ENCODE measurements around the gene RAD51B. TPM values are rescaled to one million over a fixed set of nuclear protein-coding genes. Genes with fewer than 3 reads are reported as not detected.

Gene RAD51B
- total RNA-seq, 4 donors from 2014 or later: 19.6 to 39.7 (median 25.4) TPM

DNA sequence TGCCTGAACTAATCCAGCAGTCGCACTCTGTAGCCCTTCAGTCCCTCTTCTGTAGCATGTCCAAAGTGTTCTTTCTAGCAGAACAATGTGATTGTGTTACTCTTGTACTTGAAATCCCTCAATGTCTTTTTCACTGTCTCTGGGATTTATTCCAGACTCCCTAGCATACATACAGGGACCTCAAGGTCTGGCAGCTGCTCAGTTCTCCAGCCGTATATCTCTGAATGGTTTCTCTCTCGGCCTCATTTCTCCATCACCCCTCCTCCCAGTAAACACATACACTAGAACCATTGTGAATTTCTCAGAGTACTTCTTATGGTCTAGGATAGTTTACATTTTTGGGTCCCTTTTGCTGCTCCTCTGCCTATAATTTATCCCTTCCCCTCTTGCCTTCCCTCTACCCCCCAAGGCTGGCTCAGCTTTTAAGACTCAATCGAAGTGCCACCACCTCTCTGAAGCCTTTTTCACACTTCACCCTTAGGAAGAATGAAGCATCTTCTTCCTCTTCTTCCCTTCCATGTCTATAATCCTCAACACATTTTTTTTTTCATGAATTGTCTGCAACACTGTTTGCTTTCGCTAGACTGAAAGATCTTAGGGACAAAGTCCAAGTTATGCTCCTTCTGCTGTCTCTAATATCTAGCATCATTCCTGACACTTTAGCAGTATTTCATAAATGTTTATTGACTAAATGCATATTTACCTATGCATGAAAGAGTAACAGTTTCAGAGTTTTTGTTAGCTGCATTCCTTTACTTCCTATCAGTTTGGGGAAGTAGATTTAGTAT lies 527.2 kb downstream of the RAD51B start:
- H3K27me3 ChIP-seq: no peaks in the 10 kb centered on the region
- H3K4me1 ChIP-seq: no peaks in the 10 kb centered on the region
- H3K27ac ChIP-seq: no peak overlapping the region
- H3K9me3 ChIP-seq: no peaks in the 10 kb centered on the region
- TF ChIP-seq EP300 (IDR thresholded peaks at IDR 0.05) (no peak), POLR2AphosphoS5 (IDR thresholded peaks at IDR 0.05) (no peak), POLR2A (IDR thresholded peaks at IDR 0.05) (no peak)
- TF ChIP-seq, protein P1, sequence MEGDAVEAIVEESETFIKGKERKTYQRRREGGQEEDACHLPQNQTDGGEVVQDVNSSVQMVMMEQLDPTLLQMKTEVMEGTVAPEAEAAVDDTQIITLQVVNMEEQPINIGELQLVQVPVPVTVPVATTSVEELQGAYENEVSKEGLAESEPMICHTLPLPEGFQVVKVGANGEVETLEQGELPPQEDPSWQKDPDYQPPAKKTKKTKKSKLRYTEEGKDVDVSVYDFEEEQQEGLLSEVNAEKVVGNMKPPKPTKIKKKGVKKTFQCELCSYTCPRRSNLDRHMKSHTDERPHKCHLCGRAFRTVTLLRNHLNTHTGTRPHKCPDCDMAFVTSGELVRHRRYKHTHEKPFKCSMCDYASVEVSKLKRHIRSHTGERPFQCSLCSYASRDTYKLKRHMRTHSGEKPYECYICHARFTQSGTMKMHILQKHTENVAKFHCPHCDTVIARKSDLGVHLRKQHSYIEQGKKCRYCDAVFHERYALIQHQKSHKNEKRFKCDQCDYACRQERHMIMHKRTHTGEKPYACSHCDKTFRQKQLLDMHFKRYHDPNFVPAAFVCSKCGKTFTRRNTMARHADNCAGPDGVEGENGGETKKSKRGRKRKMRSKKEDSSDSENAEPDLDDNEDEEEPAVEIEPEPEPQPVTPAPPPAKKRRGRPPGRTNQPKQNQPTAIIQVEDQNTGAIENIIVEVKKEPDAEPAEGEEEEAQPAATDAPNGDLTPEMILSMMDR (IDR thresholded peaks at IDR 0.05): no peak
- WGBS: 84% methylated on average over 5 of the region's 5 CpGs
- no peaks in the 10 kb centered on the region for H3K36me3 ChIP-seq
- no peak overlapping the region for H3K4me3 ChIP-seq
- DNase-seq (ENCODE audit: low spot score in 2 of 2): no peak

DNA sequence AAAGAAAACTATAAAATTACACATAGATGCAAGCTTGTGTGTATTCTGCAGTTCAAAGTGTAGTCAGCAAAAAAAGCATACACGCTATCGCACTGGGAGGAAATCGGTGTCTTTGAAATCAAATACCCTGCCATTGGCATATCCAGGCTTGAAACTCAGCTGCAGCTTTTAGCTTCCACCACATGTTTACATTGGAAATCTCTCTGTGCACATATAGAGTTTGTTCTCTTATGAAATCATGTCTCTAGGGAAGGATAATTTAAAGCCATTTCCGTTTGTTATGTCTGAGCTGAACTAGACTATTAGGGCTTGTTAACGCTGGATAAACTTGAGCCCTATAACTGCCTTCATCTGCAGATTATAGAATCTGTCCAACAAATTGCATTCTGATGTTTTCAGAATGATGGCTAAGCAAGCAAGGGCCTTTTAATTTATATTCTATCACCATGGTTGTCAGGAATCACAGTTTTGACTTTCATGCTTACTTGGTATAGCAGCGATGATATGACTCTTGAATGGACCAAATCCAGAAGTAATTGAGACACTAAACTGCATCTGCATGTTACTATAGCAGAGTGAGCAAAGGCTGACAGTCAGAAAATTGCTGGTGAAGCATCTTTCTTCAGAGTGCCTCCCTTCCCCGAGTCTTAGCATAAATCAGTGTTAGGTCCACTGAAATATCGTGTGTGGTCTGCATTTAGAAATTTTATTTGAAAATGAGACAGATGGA lies 530.5 kb downstream of the RAD51B start:
- Histone ChIP-seq H3K27me3 (no peaks in the 10 kb centered on the region), H3K36me3 (no peaks in the 10 kb centered on the region), H3K9me3 (no peaks in the 10 kb centered on the region), H3K4me3 (no peak overlapping the region), H3K4me1 (no peaks in the 10 kb centered on the region), H3K27ac (no peak overlapping the region)
- no peak for DNase-seq (ENCODE audit: low spot score in 2 of 2)
- TF ChIP-seq POLR2A (IDR thresholded peaks at IDR 0.05) (no peak), POLR2AphosphoS5 (IDR thresholded peaks at IDR 0.05) (no peak), EP300 (IDR thresholded peaks at IDR 0.05) (no peak)
- TF ChIP-seq, protein P1 (IDR thresholded peaks at IDR 0.05): no peak
- WGBS: 82% methylated on average over 8 of the region's 8 CpGs

GRCh38 chr14:68355415-68355814 lies 535.8 kb downstream of the RAD51B start:
- Histone ChIP-seq H3K36me3 (no peaks in the 10 kb centered on the region), H3K4me1 (peaks cover 14% of the 10 kb centered on the region), H3K27me3 (no peaks in the 10 kb centered on the region), H3K9me3 (no peaks in the 10 kb centered on the region), H3K27ac (no peak overlapping the region), H3K4me3 (no peak overlapping the region)
- DNase-seq (ENCODE audit: low spot score in 2 of 2): no peak
- TF ChIP-seq POLR2A (IDR thresholded peaks at IDR 0.05) (no peak), EP300 (IDR thresholded peaks at IDR 0.05) (no peak), POLR2AphosphoS5 (IDR thresholded peaks at IDR 0.05) (no peak)
- TF ChIP-seq, protein P1 (IDR thresholded peaks at IDR 0.05): no peak
- 92% methylated on average over 2 of the region's 2 CpGs for WGBS

DNA sequence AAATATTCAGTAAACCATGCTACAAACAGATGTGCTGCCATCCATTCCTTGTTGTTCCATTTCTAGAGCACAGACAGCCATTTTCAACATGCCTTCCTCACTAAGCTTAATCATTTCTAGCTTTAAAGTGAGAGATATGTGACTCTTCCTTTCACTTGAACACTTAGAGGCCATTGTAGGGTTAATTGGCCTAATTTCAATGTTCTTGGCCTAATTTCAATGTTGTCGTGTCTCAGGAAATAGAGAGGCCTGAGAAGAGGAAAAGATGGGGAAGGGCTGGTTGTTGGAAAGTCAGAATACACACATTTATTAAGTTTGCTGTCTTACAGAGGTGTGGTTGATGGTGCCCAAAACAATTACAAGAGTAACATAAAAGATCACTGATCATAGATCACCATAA lies 538.2 kb downstream of the RAD51B start:
- WGBS: 22% methylated on average over 1 of the region's 1 CpG
- no peak overlapping the region for H3K4me3 ChIP-seq
- no peak for DNase-seq (ENCODE audit: low spot score in 2 of 2)
- TF ChIP-seq, protein P1 (IDR thresholded peaks at IDR 0.05): no peak
- no peak for TF ChIP-seq POLR2A (IDR thresholded peaks at IDR 0.05)
- TF ChIP-seq POLR2AphosphoS5 (IDR thresholded peaks at IDR 0.05): no peak
- no peaks in the 10 kb centered on the region for H3K27me3 ChIP-seq
- no peaks in the 10 kb centered on the region for H3K9me3 ChIP-seq
- no peaks in the 10 kb centered on the region for H3K36me3 ChIP-seq
- H3K27ac ChIP-seq: no peak overlapping the region
- H3K4me1 ChIP-seq: peaks cover 15% of the 10 kb centered on the region

DNA sequence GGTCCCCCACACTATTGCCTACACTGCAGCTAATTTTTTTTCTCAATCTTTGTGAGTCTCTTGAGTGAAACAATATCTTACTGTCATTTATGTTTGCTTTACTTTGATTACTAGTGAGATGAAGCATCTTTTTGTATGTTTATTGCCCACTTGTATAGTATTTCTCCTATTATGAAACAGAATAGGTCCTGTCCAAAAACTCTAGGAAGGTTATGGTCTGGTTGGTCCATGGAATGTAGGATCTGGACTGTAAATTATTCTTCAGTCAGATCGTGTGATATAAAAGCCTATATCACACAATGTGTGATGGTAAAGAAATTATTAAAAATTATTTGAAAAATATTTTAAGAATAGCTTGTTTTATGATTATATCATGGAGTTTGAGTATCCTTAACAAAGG lies 538.9 kb downstream of the RAD51B start:
- no peak for DNase-seq (ENCODE audit: low spot score in 2 of 2)
- H3K9me3 ChIP-seq: no peaks in the 10 kb centered on the region
- H3K4me3 ChIP-seq: no peak overlapping the region
- TF ChIP-seq POLR2A (IDR thresholded peaks at IDR 0.05) (no peak), EP300 (IDR thresholded peaks at IDR 0.05) (no peak), POLR2AphosphoS5 (IDR thresholded peaks at IDR 0.05) (no peak)
- TF ChIP-seq, protein P1 (IDR thresholded peaks at IDR 0.05): no peak
- no peak overlapping the region for H3K27ac ChIP-seq
- no peaks in the 10 kb centered on the region for H3K27me3 ChIP-seq
- WGBS: 91% methylated on average over 1 of the region's 1 CpG
- H3K36me3 ChIP-seq: no peaks in the 10 kb centered on the region
- H3K4me1 ChIP-seq: peaks cover 15% of the 10 kb centered on the region
